Stimulated activated CD8-positive, alpha-beta memory T cell treated with anti-CD3 and anti-CD28 coated beads, Interleukin-15, amount 100 ng/mL, for 4 hours (primary cell): ENCODE results near the gene OR4C45.
"Not testable (repeated sequence)": the region's sequence is repeated elsewhere in the genome, so short reads cannot be mapped to it uniquely, and the experiment has no call there.

Experiments used
- DNase-seq, 2 donors: peaks; one replicate each; pipeline ENCODE4 v3.0.0-alpha.2; 2020; ENCODE audit warnings: low read depth in 2 of 2

Gene OR4C45

GRCh38 chr11:50032574-50032973 lies at the start of gene OR4C45:
Gene OR4C45 (plus strand): TSS chr11:50032874.
- DNase-seq = no peak

GRCh38 chr11:49995565-49995964 lies 37.1 kb upstream of the OR4C45 start:
- no peak for DNase-seq

GRCh38 chr11:50030193-50030592 lies 2.5 kb upstream of the OR4C45 start:
- no peak for DNase-seq

- not testable (repeated sequence) for DNase-seq
These were observed 3.6 kb downstream of the OR4C45 start for GRCh38 chr11:50036239-50036638.

- DNase-seq = no peak
These were observed 4.6 kb downstream of the OR4C45 start for GRCh38 chr11:50037251-50037650.

GRCh38 chr11:50044647-50045046 lies 12.0 kb downstream of the OR4C45 start:
- DNase-seq = no peak

- DNase-seq = not testable (repeated sequence)
These were observed 30.4 kb downstream of the OR4C45 start for GRCh38 chr11:50063056-50063455.

- DNase-seq = no peak
These were observed 37.7 kb downstream of the OR4C45 start for GRCh38 chr11:50070389-50070788.

- DNase-seq = no peak
These were observed 39.0 kb downstream of the OR4C45 start for GRCh38 chr11:50071584-50072225.

GRCh38 chr11:50072226-50073112 lies 39.8 kb downstream of the OR4C45 start:
- no peak for DNase-seq

GRCh38 chr11:50073113-50074105 lies 40.7 kb downstream of the OR4C45 start:
- DNase-seq = no peak

- no peak for DNase-seq
These were observed 41.5 kb downstream of the OR4C45 start for GRCh38 chr11:50074161-50074560.

- DNase-seq = no peak
These were observed 43.2 kb downstream of the OR4C45 start for GRCh38 chr11:50075856-50076255.

- DNase-seq = no peak
These were observed 44.9 kb downstream of the OR4C45 start for GRCh38 chr11:50077526-50077925.

GRCh38 chr11:50078001-50078400 lies 45.3 kb downstream of the OR4C45 start:
- no peak for DNase-seq

GRCh38 chr11:50078946-50079345 lies 46.3 kb downstream of the OR4C45 start:
- not testable (repeated sequence) for DNase-seq

GRCh38 chr11:50080256-50080655 lies 47.6 kb downstream of the OR4C45 start:
- no peak for DNase-seq
